Coronary artery (tissue), 2 donors: ENCODE measurements around the gene PDCD10.

Source experiments
- DNase-seq: peaks from one replicate; pipeline ENCODE4 v3.0.0-alpha.2; 2017; ENCODE audit warnings: low spot score
- H3K27ac ChIP-seq, 2 donors: fragments of 200-600 bp; sonication (generic); one replicate each; pipeline ENCODE4 v1.5.1; 2016 to 2019
- H3K4me3 ChIP-seq: fragments of 200-600 bp; sonication (generic); 2 replicates; pipeline ENCODE4 v1.5.1; 2016; ENCODE audit warnings: mild to moderate bottlenecking, moderate library complexity
- TF ChIP-seq, protein P1 (sequence below): fragments of 200-600 bp; sonication (generic); IDR thresholded peaks from one replicate; pipeline ENCODE4 v1.5.1; 2019; ENCODE audit warnings: antibody characterized with exemption

Gene PDCD10

DNA sequence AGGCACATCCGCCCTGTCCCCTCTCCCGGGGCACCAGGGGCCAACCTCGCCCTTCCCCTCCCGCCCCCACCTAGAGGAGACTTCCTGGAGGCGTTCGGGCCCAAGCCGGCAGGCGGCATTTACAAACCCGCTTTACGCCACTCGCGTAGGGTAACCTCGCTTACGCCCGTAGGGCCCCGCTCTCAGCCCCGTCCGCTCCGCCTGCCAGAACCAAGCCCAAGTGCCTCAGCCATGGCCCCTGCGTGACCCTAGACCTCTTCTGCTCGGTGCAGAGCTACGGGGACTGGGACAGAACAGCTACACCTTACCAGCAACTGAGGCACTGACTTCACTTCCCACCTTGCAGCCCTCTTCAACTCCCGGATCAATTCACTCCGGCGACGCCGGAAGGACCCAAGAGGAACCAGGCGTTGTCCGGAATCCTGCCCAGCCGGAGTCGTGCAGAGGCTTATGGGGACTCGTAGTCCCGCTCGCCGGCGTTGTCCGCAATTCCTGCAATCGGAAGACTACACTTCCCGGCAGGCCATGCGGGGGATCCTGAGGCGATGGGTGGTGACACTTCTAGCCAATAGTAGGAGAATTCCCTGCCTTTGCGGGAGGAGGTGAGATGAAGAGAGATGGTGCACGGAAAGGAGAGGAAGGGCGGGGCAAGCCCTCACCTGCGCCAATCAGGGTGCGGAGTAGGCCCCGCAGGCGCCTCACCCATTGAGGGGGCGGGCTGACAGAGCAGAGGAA, at the start of gene PDCD10:
Gene PDCD10 (minus strand): TSS at position 395 of the 735 bp plus-strand sequence. CDS start 14,735 bp downstream, outside the sequence.
- peak within 1 kb of the TSS; percentile 81 to 89 for H3K27ac ChIP-seq

DNA sequence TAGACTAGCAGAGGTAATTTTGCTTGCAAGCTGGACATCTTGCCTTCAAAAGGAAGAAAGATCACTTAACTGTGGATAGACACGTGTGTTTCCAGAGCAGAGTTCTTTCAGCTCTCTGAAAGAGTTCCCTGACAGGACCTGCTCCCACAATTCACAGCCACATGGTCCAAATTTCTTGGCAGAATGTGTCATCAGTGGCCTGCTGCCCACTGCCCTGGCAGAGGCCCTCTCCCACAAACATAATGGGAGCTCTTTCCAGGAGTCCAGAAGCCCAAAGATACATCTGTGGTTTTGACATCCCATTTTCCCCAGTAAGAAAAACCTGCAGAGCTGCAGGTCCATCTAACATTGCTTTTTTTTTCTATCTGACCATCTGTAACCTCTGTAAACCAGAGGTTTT, 49.1 kb upstream of the PDCD10 start:
- H3K27ac ChIP-seq, result no peak overlapping the region
- TF ChIP-seq, protein P1, sequence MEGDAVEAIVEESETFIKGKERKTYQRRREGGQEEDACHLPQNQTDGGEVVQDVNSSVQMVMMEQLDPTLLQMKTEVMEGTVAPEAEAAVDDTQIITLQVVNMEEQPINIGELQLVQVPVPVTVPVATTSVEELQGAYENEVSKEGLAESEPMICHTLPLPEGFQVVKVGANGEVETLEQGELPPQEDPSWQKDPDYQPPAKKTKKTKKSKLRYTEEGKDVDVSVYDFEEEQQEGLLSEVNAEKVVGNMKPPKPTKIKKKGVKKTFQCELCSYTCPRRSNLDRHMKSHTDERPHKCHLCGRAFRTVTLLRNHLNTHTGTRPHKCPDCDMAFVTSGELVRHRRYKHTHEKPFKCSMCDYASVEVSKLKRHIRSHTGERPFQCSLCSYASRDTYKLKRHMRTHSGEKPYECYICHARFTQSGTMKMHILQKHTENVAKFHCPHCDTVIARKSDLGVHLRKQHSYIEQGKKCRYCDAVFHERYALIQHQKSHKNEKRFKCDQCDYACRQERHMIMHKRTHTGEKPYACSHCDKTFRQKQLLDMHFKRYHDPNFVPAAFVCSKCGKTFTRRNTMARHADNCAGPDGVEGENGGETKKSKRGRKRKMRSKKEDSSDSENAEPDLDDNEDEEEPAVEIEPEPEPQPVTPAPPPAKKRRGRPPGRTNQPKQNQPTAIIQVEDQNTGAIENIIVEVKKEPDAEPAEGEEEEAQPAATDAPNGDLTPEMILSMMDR, result no peak
- DNase-seq, result no peak
- no peak overlapping the region for H3K4me3 ChIP-seq

More for the DNA sequence above, at the start of gene PDCD10:
- TF ChIP-seq, protein P1, result no peak
- H3K4me3 ChIP-seq, result peak within 1 kb of the TSS; percentile 83
- DNase-seq, result peak; percentile 99

DNA sequence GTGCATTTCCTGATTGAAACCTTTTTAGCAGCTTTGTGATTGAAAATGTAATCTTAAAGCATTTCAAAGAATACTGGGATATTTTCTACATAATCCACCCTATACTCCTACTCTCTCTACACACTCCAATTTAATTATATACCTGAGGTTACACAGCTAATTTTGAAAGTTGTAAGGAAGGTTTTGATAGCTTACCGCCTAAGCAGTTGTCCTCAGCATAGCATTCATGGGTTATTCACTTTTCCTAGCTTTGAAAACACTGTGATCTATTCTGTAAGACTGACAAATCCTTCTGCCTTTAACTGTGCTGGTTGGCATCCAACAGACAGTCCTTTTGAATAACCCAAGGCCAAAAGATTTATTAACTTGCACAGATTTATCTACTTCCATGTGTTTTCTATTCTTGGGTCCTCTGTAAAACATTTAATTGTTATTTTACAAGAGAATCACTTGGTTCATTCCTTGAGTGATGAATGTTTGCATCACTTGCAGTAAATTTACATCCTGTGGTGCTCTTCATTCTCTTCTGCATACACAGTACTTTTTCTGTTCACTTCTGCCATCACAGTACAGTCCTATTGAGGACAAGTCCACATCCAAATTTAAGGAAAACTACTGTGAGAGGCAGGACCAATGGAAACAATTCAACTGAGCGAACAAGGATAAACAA, 45.7 kb upstream of the PDCD10 start:
- TF ChIP-seq, protein P1, result no peak
- H3K27ac ChIP-seq, result no peak overlapping the region
- no peak overlapping the region for H3K4me3 ChIP-seq
- no peak for DNase-seq

DNA sequence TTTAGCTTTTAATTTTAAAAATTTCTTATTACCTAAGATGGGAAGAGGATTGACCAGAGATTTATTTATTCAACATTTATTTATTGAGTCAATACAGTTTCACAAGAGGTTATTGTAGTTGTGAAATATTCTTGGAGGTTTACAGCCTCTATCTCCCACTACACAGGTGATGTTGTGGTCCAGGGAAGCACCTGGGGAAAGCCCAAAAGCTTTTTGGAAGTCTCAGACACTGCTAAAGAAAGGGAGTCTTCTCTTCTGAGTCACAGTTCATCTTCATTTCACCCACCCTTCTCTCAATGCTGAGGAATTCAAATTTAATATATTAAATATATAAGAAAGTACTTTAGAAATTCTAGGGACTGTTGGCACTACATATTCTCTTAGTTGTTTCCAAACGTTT, 42.7 kb upstream of the PDCD10 start:
- TF ChIP-seq, protein P1, result no peak
- H3K4me3 ChIP-seq, result no peak overlapping the region
- H3K27ac ChIP-seq, result no peak overlapping the region
- DNase-seq, result no peak

DNA sequence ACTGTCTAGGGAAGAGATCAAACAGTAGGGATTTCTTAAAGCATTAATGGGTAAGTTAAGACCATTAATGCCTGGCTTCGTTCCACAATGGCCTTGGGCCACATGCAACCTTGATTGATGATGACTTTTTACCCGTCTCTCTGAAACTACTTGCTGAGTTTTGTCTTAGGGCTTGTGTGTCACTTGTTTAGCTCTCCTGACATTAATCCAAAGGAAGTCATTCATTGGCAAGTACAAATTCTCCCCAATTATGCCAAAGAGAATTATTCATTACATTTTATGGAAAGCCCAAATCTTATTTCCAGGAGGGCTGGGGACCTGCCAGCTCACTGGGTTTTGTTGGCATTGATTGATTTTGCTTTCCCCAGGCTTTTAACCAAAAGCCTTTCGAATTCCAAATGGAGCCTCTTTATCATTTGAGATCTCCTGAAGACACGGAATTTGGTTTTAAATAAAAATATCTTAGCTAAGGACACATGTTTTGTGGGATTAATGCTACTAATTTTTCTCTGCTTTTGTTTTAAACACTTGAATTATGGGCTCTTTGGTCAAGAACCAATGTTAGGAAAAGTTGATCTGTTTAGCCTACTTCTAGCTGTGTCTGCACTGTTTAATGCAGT, 41.5 kb upstream of the PDCD10 start:
- no peak for DNase-seq
- H3K27ac ChIP-seq, result no peak overlapping the region
- TF ChIP-seq, protein P1, result no peak
- no peak overlapping the region for H3K4me3 ChIP-seq

DNA sequence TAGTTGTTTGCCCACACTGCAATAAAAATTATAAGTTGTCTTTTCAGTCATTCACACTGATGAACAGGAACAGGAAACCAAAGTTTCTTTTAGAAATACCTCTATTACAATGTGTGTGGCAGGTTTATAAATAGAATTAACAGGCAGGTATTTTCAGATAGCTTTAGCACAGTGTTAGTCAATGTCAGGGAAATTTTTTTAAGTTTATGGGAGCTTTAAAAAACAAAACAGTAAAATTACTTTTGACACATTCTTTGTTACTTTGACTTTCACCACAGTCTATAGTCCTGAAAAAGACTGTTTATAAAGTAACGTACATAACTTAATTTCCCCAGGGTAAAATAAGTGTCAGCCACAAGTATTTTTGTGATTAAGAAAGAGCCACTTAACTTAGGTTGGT, 38.9 kb upstream of the PDCD10 start:
- TF ChIP-seq, protein P1, result no peak

More for the DNA sequence above, 38.9 kb upstream of the PDCD10 start:
- no peak for DNase-seq
- H3K27ac ChIP-seq, result no peak overlapping the region
- no peak overlapping the region for H3K4me3 ChIP-seq
